Loucy (cell line): ENCODE results near the gene NDUFB5.

Source experiments
- EZH2phosphoT487 ChIP-seq: fragments of 200-600 bp; IDR thresholded peaks from 2 replicates; pipeline ENCODE4 v1.6.1; 2018; ENCODE audit warnings: antibody characterized with exemption, mild to moderate bottlenecking, moderate library complexity, borderline replicate concordance
- TF ChIP-seq, protein P1 (sequence below): fragments of 200-600 bp; sonication (generic); conservative IDR thresholded peaks from 2 replicates; pipeline ENCODE4 v1.5.1; 2014; ENCODE audit warnings: mild to moderate bottlenecking, antibody characterized with exemption, low read length

DNA sequence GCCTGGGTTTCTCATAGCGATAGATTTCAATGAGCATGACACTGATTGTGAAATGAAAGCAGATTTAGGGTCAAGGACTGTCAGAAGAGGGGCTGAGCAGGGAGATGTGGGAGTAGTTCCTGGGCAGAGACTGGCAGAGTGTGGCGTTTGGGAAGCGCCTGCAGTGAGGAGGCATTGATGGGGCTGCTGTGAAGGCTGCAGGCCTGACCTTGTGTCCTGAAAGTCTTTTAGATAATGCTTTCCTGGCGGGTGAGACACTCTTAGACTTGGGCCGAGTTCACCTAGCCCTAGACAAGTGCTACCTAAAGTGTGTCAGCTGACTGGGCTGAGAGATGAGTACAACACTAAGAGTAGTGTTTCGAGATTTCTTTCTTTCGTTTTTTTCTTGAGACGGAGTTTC lies 68.9 kb downstream of the NDUFB5 start:
- TF ChIP-seq, protein P1, sequence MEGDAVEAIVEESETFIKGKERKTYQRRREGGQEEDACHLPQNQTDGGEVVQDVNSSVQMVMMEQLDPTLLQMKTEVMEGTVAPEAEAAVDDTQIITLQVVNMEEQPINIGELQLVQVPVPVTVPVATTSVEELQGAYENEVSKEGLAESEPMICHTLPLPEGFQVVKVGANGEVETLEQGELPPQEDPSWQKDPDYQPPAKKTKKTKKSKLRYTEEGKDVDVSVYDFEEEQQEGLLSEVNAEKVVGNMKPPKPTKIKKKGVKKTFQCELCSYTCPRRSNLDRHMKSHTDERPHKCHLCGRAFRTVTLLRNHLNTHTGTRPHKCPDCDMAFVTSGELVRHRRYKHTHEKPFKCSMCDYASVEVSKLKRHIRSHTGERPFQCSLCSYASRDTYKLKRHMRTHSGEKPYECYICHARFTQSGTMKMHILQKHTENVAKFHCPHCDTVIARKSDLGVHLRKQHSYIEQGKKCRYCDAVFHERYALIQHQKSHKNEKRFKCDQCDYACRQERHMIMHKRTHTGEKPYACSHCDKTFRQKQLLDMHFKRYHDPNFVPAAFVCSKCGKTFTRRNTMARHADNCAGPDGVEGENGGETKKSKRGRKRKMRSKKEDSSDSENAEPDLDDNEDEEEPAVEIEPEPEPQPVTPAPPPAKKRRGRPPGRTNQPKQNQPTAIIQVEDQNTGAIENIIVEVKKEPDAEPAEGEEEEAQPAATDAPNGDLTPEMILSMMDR, result no peak
- TF ChIP-seq EZH2phosphoT487, result no peak
